HepG2 (cell line): ENCODE measurements around the gene ZNF284. TPM values are rescaled to one million over a fixed set of nuclear protein-coding genes. Genes with fewer than 3 reads are reported as not detected.

Experiments used
- ARHGAP35 ChIP-seq: sonication (generic); formaldehyde crosslinking; IDR thresholded peaks from 2 replicates; pipeline ENCODE4 v1.9.0; 2022; ENCODE audit warnings: mild to moderate bottlenecking, inconsistent platforms, moderate library complexity, missing genetic modification reagents, borderline replicate concordance
- BHLHE40 ChIP-seq: IDR thresholded peaks from 2 replicates; pipeline ENCODE4 v1.6.1; 2011; ENCODE audit warnings: low read length, improper control_type of control experiment
- KDM4B ChIP-seq: sonication (generic); formaldehyde crosslinking; IDR thresholded peaks from 2 replicates; pipeline ENCODE4 v1.4.0; 2020; ENCODE audit warnings: missing genetic modification reagents
- KIAA2018 ChIP-seq: sonication (generic); formaldehyde crosslinking; IDR thresholded peaks from 2 replicates; pipeline ENCODE4 v1.5.0; 2020; ENCODE audit warnings: mild to moderate bottlenecking, missing genetic modification reagents, borderline replicate concordance
- NONO ChIP-seq, 2 experiments: fragments of 450-650 bp in 1 of 2; sonication (generic) in 1 of 2; formaldehyde crosslinking in 1 of 2; IDR thresholded peaks in 1 of 2; conservative IDR thresholded peaks in 1 of 2; 2 replicates each; pipeline versions ENCODE4 v1.6.1 to v1.8.0; 2017 to 2022; ENCODE audit warnings: mild to moderate bottlenecking in 1 of 2, missing genetic modification reagents in 1 of 2, moderate library complexity in 1 of 2
- NR0B2 ChIP-seq: sonication (generic); formaldehyde crosslinking; IDR thresholded peaks from 2 replicates; pipeline ENCODE4 v1.4.0; 2020; ENCODE audit warnings: mild to moderate bottlenecking, missing genetic modification reagents
- PRDM4 ChIP-seq: sonication (generic); formaldehyde crosslinking; IDR thresholded peaks from 2 replicates; pipeline ENCODE4 v1.9.0; 2021; ENCODE audit warnings: missing genetic modification reagents, borderline replicate concordance
- SNAPC5 ChIP-seq: sonication (generic); formaldehyde crosslinking; IDR thresholded peaks from 2 replicates; pipeline ENCODE4 v1.8.1; 2023; ENCODE audit warnings: mild to moderate bottlenecking, missing genetic modification reagents, borderline replicate concordance
- STAT5B ChIP-seq: sonication (generic); formaldehyde crosslinking; IDR thresholded peaks from 2 replicates; pipeline ENCODE4 v1.4.0; 2020; ENCODE audit warnings: missing genetic modification reagents
- XBP1 ChIP-seq: sonication (generic); formaldehyde crosslinking; IDR thresholded peaks from 2 replicates; pipeline ENCODE4 v1.5.0; 2020; ENCODE audit warnings: missing genetic modification reagents
- ZNF121 ChIP-seq: sonication (generic); formaldehyde crosslinking; IDR thresholded peaks from 2 replicates; pipeline ENCODE4 v1.5.0; 2020; ENCODE audit warnings: mild to moderate bottlenecking, missing genetic modification reagents
- ZNF263 ChIP-seq: sonication (generic); formaldehyde crosslinking; IDR thresholded peaks from 2 replicates; pipeline ENCODE4 v1.4.0; 2020; ENCODE audit warnings: missing genetic modification reagents
- ZNF335 ChIP-seq: sonication (generic); formaldehyde crosslinking; IDR thresholded peaks from 2 replicates; pipeline ENCODE4 v1.4.0; 2020; ENCODE audit warnings: missing genetic modification reagents
- ZNF441 ChIP-seq: sonication (generic); formaldehyde crosslinking; IDR thresholded peaks from 2 replicates; pipeline ENCODE4 v1.7.0; 2021; ENCODE audit warnings: missing genetic modification reagents, borderline replicate concordance
- ZNF513 ChIP-seq: sonication (generic); formaldehyde crosslinking; conservative IDR thresholded peaks from 2 replicates; pipeline ENCODE4 v1.5.0; 2020; ENCODE audit warnings: missing genetic modification reagents
- ZNF713 ChIP-seq: sonication (generic); formaldehyde crosslinking; IDR thresholded peaks from 2 replicates; pipeline ENCODE4 v1.4.0; 2020; ENCODE audit warnings: mild to moderate bottlenecking, missing genetic modification reagents
- polyA plus RNA-seq, 8 experiments: library from polyadenylated mRNA; depleted of rRNA in 3 of 8; stranded (reverse) in 7 of 8; unstranded in 1 of 8; fragments of >200 nt; fragmentation: Illumina TruSeq in 4 of 8; extraction: Trizol in 4 of 8; gene quantifications; 2 replicates each; pipeline versions ENCODE4 v1.2.1 to v1.2.3, GENCODE V29; 2011 to 2016; ENCODE audit warnings: low read depth in 4 of 8, missing spikeins in 1 of 8, mixed read lengths in 1 of 8; ENCODE audit not compliant: insufficient read depth in 1 of 8
- total RNA-seq, 5 experiments: library from RNA; depleted of rRNA; stranded (reverse); fragments of >200 nt; fragmentation: Illumina TruSeq; extraction: Trizol; gene quantifications; 2 replicates each; pipeline ENCODE4 v1.2.3, GENCODE V29; 2016; ENCODE audit warnings: low read depth in 1 of 5

Gene ZNF284
- total and polyA plus RNA-seq, 2 of the 13 experiments (the other 11 are each of a cell fraction or from before 2014, with no cell fraction given): 1.2 to 2.3 TPM

GRCh38 chr19:44113138-44113783 is 41.3 kb downstream of the ZNF284 start, which contains the start of gene ZNF225 (continued):
- 0 out of 2 replicates have a peak, but pooled peaks have one; percentile 19 for TF ChIP-seq ZNF513 (CRISPR knock-in tag)
- no peak for TF ChIP-seq STAT5B
- no peak for TF ChIP-seq XBP1 (CRISPR knock-in tag)
- TF ChIP-seq PRDM4 (CRISPR knock-in tag): no peak
- no peak; the same call in 1 of the 2 replicates for TF ChIP-seq NR0B2 (CRISPR knock-in tag)
- TF ChIP-seq KDM4B: no peak
- TF ChIP-seq ZNF335 (CRISPR knock-in tag): peak; percentile 94
- TF ChIP-seq ZNF441 (CRISPR knock-in tag): no peak
- no peak for TF ChIP-seq KIAA2018 (CRISPR knock-in tag)
- no peak for TF ChIP-seq ZNF713 (CRISPR knock-in tag)
- TF ChIP-seq NONO (IDR thresholded peaks at IDR 0.05): no peak
- TF ChIP-seq NONO (CRISPR knock-in tag; conservative IDR thresholded peaks at IDR 0.05): no peak
- no peak for TF ChIP-seq ARHGAP35 (CRISPR knock-in tag)
- TF ChIP-seq ZNF263: no peak
- 0 out of 2 replicates have a peak, but pooled peaks have one; percentile 41 for TF ChIP-seq ZNF121 (CRISPR knock-in tag)
- TF ChIP-seq BHLHE40: peak; percentile 9; the same call in 1 of the 2 replicates
- 0 out of 2 replicates have a peak, but pooled peaks have one; percentile 51 for TF ChIP-seq SNAPC5
